HG03064 (cell line): ENCODE data around the gene ZNF177.

ENCODE experiments used
- ATAC-seq: cut with Tn5 transposase; IDR thresholded peaks from one replicate; pipeline ENCODE4 v1.9.1; 2021; ENCODE audit warnings: low read depth; ENCODE audit not compliant: unreplicated experiment

The ZNF177 gene

GRCh38 chr19:9413240-9413954 is 50.6 kb downstream of the ZNF177 start:
- ATAC-seq, result no peak

GRCh38 chr19:9427941-9428340 is 65.1 kb downstream of the ZNF177 start:
- ATAC-seq, result no peak

- no peak for ATAC-seq
These were observed 67.6 kb downstream of the ZNF177 start for GRCh38 chr19:9430444-9430843.

GRCh38 chr19:9431475-9431874 is 68.7 kb downstream of the ZNF177 start:
- ATAC-seq, result no peak
